H1 (cell line): Measurements from ENCODE around the gene RIN3. TPM values are rescaled to one million over a fixed set of nuclear protein-coding genes. Genes with fewer than 3 reads are reported as not detected.

Experiments used
- BCL11A ChIP-seq, 2 experiments: IDR thresholded peaks; one replicate each; pipeline ENCODE4 v1.6.1; 2011; ENCODE audit warnings: low read depth in 2 of 2, low read length in 2 of 2, mild to moderate bottlenecking in 2 of 2
- CHD2 ChIP-seq: IDR thresholded peaks from 2 replicates; pipeline ENCODE4 v1.6.1; 2012; ENCODE audit warnings: low read length, improper control_type of control experiment
- CHD7 ChIP-seq: fragments of 300-600 bp; sonication (generic); IDR thresholded peaks from 2 replicates; pipeline ENCODE4 v1.7.1; 2012; ENCODE audit warnings: low read length, moderate library complexity, mild to moderate bottlenecking, inconsistent platforms; ENCODE audit not compliant: insufficient replicate concordance
- GTF2F1 ChIP-seq: IDR thresholded peaks from 2 replicates; pipeline ENCODE4 v1.6.1; 2012; ENCODE audit warnings: low read depth, low read length, improper control_type of control experiment, borderline replicate concordance
- HDAC2 ChIP-seq, 2 experiments: fragments of 300-600 bp in 1 of 2; sonication (generic) in 1 of 2; IDR thresholded peaks; 2 replicates each; pipeline ENCODE4 v1.6.1; 2011 to 2012; ENCODE audit warnings: low read depth in 2 of 2, low read length in 2 of 2, mild to moderate bottlenecking in 2 of 2, moderate library complexity in 2 of 2, borderline replicate concordance in 1 of 2, inconsistent platforms in 1 of 2
- JUN ChIP-seq: IDR thresholded peaks from 2 replicates; pipeline ENCODE4 v1.6.1; 2011; ENCODE audit warnings: low read depth, mild to moderate bottlenecking, improper control_type of control experiment, low read length
- KDM1A ChIP-seq: fragments of 200-600, 300-600 bp; sonication (generic); IDR thresholded peaks from 2 replicates; pipeline ENCODE4 v1.7.1; 2016; ENCODE audit warnings: mild to moderate bottlenecking, low read length, borderline replicate concordance
- NRF1 ChIP-seq: IDR thresholded peaks from 2 replicates; pipeline ENCODE4 v1.6.1; 2011; ENCODE audit warnings: mild to moderate bottlenecking, low read depth, low read length, improper control_type of control experiment
- RFX5 ChIP-seq: IDR thresholded peaks from 2 replicates; pipeline ENCODE4 v1.6.1; 2011; ENCODE audit warnings: low read depth, low read length, improper control_type of control experiment, borderline replicate concordance
- SIN3A ChIP-seq, 2 experiments: IDR thresholded peaks in 1 of 2; conservative IDR thresholded peaks in 1 of 2; 2 replicates each; pipeline ENCODE4 v1.6.1; 2011 to 2012; ENCODE audit warnings: low read length in 2 of 2, improper control_type of control experiment in 1 of 2, low read depth in 1 of 2, mild to moderate bottlenecking in 1 of 2
- TBP ChIP-seq: IDR thresholded peaks from 2 replicates; pipeline ENCODE4 v1.6.1; 2011; ENCODE audit warnings: low read depth, low read length, improper control_type of control experiment
- TEAD4 ChIP-seq: IDR thresholded peaks from 2 replicates; pipeline ENCODE4 v1.6.1; 2012; ENCODE audit warnings: low read depth, low read length, inconsistent platforms, mixed read lengths
- polyA plus RNA-seq, 7 experiments: library from polyadenylated mRNA; depleted of rRNA in 3 of 7; stranded (reverse) in 5 of 7; unstranded in 2 of 7; fragments of >200 nt in 5 of 7; fragments of 200-250 nt in 2 of 7; gene quantifications; 1 replicate in 5 of 7; 2 replicates in 1 of 7; 4 replicates in 1 of 7; pipeline versions ENCODE4 v1.2.1 to v1.2.3, GENCODE V29; 2011 to 2013; ENCODE audit warnings: missing spikeins in 2 of 7, mixed read lengths in 2 of 7
- total RNA-seq: library from RNA; stranded (reverse); fragmentation: NEBNext Ultra II Directional; extraction: Animal tissue kit (Norgen Biotek cat#: 25700); gene quantifications from 2 replicates; pipeline ENCODE4 v1.2.1, GENCODE V29; 2021

RIN3 gene
- total and polyA plus RNA-seq, 2 of the 8 experiments (the other 6 are each of a cell fraction or from before 2014, with no cell fraction given), result 0.59 to 1.5 TPM

- TF ChIP-seq CHD7, result no peak
- TF ChIP-seq BCL11A (IDR thresholded peaks at IDR 0.05; ENCODE audit: low read depth in 2 of 2, low read length in 2 of 2), result no peak
- TF ChIP-seq JUN, result no peak
- no peak for TF ChIP-seq KDM1A
- no peak for TF ChIP-seq HDAC2 (IDR thresholded peaks at IDR 0.05; ENCODE audit: borderline replicate concordance in 1 of 2, low read depth in 2 of 2, low read length in 2 of 2)
- no peak for TF ChIP-seq GTF2F1
- no peak for TF ChIP-seq TEAD4
- TF ChIP-seq TBP, result no peak
- no peak for TF ChIP-seq RFX5
- no peak for TF ChIP-seq NRF1
- no peak for TF ChIP-seq SIN3A (conservative IDR thresholded peaks at IDR 0.05 in 1 of 2, IDR thresholded peaks at IDR 0.05 in 1 of 2; ENCODE audit: low read depth in 1 of 2, low read length in 2 of 2)
- no peak for TF ChIP-seq CHD2
These were observed 26.7 kb upstream of the RIN3 start (continued) for GRCh38 chr14:92486881-92487280.
